H1 (cell line): ENCODE results near the gene EPB41L4B. TPM values are rescaled to one million over a fixed set of nuclear protein-coding genes. Genes with fewer than 3 reads are reported as not detected.

Experiments used
- CHD7 ChIP-seq: fragments of 300-600 bp; sonication (generic); IDR thresholded peaks from 2 replicates; pipeline ENCODE4 v1.7.1; 2012; ENCODE audit warnings: low read length, moderate library complexity, mild to moderate bottlenecking, inconsistent platforms; ENCODE audit not compliant: insufficient replicate concordance
- EZH2 ChIP-seq: fragments of 200-600 bp; sonication (generic); IDR thresholded peaks from 2 replicates; pipeline ENCODE4 v1.7.1; 2012; ENCODE audit warnings: low read depth, mild to moderate bottlenecking, moderate library complexity, low read length, inconsistent platforms; ENCODE audit not compliant: severe bottlenecking
- SAP30 ChIP-seq: fragments of 300-600 bp; sonication (generic); IDR thresholded peaks from 2 replicates; pipeline ENCODE4 v1.7.1; 2012; ENCODE audit warnings: low read length, moderate library complexity, mild to moderate bottlenecking, inconsistent platforms; ENCODE audit not compliant: insufficient read depth, insufficient replicate concordance
- SRF ChIP-seq: IDR thresholded peaks from 2 replicates; pipeline ENCODE4 v1.6.1; 2011; ENCODE audit warnings: mild to moderate bottlenecking, low read depth, low read length, moderate library complexity
- polyA plus RNA-seq, 7 experiments: library from polyadenylated mRNA; depleted of rRNA in 3 of 7; stranded (reverse) in 5 of 7; unstranded in 2 of 7; fragments of >200 nt in 5 of 7; fragments of 200-250 nt in 2 of 7; gene quantifications; 1 replicate in 5 of 7; 2 replicates in 1 of 7; 4 replicates in 1 of 7; pipeline versions ENCODE4 v1.2.1 to v1.2.3, GENCODE V29; 2011 to 2013; ENCODE audit warnings: missing spikeins in 2 of 7, mixed read lengths in 2 of 7
- total RNA-seq: library from RNA; stranded (reverse); fragmentation: NEBNext Ultra II Directional; extraction: Animal tissue kit (Norgen Biotek cat#: 25700); gene quantifications from 2 replicates; pipeline ENCODE4 v1.2.1, GENCODE V29; 2021

EPB41L4B gene
- total and polyA plus RNA-seq, 2 of the 8 experiments (the other 6 are each of a cell fraction or from before 2014, with no cell fraction given): 11.9 to 25.0 TPM

GRCh38 chr9:109176963-109177362 lies 143.9 kb downstream of the EPB41L4B start (continued):
- TF ChIP-seq CHD7: no peak
- TF ChIP-seq SRF: no peak
- no peak for TF ChIP-seq SAP30
- no peak for TF ChIP-seq EZH2
